ENCODE results near the gene MBOAT2.
"Not testable (repeated sequence)": the region's sequence is repeated elsewhere in the genome, so short reads cannot be mapped to it uniquely, and the experiment has no call there.

Gene MBOAT2, protein sequence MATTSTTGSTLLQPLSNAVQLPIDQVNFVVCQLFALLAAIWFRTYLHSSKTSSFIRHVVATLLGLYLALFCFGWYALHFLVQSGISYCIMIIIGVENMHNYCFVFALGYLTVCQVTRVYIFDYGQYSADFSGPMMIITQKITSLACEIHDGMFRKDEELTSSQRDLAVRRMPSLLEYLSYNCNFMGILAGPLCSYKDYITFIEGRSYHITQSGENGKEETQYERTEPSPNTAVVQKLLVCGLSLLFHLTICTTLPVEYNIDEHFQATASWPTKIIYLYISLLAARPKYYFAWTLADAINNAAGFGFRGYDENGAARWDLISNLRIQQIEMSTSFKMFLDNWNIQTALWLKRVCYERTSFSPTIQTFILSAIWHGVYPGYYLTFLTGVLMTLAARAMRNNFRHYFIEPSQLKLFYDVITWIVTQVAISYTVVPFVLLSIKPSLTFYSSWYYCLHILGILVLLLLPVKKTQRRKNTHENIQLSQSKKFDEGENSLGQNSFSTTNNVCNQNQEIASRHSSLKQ

DNA sequence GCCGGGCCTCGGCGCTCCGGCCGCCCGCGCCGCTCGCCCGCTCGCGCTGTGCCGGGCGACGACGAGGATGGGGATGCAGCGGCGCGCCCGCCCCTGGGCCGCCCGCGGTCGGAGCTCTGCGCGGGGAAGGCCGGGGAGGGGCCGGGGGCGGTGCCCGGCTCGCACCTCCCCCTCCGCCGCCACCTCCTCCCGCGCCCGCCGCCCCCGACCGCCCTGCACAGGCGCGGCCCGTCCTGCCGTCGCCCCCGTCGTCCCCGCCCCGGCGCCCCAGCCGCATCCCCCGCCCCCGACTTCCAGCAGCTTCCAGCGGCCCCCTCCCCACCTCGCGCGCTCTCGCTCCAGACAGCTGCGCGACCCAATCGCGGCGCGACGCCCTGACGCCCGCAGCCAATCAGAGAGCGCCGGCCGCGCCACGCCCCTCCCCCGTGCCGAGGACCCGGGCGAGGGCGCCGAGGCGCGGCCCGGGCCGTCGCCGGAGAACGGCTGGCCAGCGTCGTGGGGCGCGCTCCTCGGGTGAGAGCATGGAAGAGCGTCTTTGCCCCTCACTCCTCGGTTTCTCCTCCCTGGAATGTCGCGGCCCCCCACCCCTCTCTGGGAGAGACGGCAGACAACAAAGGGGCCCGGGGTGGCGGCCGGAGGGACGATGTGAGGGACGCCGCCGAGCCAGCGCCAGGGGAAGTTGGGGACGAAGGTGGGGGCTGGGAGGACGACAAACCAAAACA, at the start of gene MBOAT2:
Gene MBOAT2, minus strand, starts transcription at position 69 of the 722 bp plus-strand sequence. CDS start 70 bp downstream, outside the sequence.
- DNase-seq (ENCODE audit: low read depth), result peak; percentile 71

DNA sequence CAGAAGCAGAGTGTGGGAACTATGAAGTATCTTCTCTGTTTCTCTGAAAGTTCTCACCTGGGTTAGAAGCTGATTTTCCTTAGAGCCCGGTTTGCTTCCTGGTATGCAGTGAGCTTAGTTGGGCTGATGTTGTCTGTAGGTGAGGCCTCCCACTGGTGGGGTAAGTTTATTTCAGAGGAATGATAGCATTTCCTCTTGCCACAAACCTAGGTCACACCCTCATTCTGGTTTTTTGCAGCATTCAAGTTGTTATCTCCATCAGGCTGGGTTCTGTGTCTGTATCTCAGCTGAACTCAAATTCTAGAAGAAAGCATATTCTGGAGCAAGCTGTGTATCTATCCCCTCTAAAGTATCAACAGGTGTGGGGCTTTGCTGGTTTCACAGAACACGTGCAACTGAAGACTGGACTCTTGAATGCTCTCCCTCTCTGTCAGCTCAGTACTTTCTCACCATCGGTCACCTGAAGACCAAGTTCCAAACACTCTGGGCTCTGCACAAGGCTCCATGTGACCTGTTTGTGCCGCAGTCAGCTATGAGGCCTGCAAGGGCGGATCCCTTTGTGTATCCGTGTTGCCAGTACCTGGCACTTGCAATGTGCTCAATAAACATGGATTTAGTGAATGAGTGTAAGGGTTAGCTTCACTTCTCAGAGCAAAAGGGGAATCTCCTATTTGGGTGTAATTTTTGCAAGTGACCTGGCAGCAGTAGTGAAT, 49.5 kb upstream of the MBOAT2 start:
- no peak for DNase-seq (ENCODE audit: low read depth)

DNA sequence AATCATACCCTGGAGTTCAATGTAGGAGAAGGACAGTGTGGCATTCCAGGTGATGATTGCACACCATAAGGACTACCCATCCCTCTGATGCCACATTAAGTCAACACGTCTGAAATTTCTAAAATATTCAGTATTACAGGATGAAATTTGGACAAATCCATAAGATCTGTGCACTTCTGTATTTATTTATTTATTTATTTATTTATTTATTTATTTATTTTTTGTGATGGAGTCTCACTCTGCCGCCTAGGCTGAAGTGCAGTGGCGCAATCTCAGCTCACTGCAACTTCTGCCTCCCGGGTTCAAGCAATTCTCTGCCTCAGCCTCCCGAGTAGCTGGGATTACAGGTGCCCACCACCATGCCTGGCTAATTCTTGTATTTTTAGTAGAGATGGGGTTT, 48.0 kb upstream of the MBOAT2 start:
- DNase-seq (ENCODE audit: low read depth), result not testable (repeated sequence)

DNA sequence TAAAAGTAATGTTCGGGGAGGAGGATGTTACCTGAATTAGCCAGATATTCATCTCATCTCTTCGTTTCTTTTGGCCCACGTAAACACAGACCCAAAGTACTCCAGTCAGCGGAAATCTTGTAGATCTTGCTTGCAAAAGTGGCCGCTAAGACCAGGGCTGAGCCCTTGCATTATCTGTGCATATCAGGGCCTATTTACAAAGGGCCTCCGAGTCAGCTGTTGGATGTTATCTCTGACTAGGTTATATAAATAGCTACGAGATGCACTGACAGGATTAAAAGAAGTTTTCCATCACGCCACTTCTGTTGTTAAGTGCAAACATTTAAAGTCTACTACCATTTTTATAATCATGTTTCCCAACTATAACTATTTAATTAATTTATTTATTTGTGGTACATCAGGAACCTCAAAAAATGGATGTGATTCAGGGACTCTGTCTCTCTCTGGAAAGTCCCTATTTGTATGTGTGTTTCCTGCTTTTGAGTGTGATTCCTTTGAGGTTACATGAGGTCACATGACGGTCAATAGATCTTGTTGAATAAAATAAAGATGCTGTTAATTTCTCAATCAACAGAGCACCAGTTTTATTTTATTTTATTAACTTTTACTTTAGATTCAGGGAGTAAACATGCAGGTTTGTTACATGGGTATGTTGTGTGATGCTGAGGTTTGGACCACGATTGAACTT, 46.8 kb upstream of the MBOAT2 start:
- no peak for DNase-seq (ENCODE audit: low read depth)

DNA sequence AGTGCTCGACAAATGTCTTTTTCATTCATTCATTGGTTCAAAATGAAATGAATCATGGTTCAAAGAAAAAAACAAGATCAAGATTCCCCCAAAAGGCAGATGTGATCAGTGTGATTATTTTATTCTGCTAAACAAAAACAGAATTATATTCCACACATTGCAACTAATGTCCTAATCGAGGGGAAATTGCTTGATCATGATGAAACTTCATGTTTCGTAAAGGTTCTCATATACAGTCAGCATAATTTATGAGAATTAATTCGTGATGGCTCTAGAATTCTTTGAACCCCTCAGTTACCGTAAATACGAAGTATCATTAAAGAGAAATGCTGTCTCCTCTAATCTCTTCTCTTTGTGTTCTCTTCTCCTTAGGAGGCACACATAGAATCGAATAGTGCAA, 42.1 kb upstream of the MBOAT2 start:
- DNase-seq (ENCODE audit: low read depth), result no peak

DNA sequence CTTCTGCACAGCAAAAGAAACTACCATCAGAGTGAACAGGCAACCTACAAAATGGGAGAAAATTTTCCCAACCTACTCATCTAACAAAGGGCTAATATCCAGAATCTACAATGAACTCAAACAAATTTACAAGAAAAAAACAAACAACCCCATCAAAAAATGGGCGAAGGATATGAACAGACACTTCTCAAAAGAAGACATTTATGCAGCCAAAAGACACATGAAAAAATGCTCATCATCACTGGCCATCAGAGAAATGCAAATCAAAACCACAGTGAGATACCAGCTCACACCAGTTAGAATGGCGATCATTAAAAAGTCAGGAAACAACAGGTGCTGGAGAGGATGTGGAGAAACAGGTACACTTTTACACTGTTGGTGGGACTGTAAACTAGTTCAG, 40.0 kb upstream of the MBOAT2 start:
- DNase-seq (ENCODE audit: low read depth), result not testable (repeated sequence)

DNA sequence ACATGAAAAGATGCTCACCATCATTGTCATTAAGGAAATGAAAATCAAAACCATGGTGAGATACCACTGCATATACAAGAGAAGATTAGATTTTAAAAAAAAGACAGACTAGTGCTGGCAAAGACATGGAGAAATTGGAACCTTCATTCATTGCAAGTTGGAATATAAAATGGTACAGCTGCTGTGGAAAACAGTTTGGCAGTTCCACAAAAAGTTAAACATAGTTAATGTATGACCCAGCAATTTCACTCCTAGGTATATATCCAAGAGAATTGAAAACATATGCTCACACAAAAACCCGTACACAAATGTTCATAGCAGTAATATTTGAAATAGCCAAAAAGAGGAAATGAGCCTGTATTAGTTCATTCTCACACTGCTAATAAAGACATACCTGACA, 33.7 kb upstream of the MBOAT2 start:
- DNase-seq (ENCODE audit: low read depth), result no peak

DNA sequence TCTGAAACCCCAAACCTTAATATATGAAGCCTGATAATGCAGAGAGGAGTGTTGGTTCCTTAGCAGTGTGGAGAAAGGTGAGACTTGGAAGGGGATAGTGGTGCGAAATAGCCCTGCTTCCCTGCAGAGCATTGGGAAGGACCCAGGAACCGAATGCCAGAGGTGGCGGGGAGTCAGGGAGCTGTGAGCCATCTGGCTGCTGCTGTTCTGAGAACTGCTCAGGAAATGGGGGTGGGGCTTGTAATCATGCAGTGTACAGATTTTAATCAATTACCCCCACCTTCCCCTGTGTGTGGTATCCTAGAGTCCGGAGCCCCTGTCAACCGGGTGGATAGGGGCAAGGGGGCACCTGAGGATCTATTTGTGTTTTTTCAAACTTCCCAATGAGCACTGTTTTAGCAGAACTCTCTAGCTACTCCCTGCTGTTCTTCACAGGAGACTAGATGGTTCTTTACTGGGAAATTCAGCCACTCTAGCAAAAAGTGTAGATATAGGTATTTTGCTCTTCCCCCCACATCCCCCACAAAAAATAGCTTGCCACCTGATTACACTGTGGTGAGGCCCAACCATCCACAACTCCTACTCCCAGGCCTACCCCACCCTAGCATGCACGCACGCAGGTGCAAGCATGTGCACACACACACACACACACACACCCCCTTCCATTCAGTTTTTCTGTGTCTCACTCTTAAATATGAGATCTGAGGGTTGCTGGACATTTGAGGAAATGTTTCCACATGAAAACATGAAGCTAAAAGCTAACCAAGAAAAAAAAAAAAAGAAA, 30.1 kb upstream of the MBOAT2 start:
- no peak for DNase-seq (ENCODE audit: low read depth)

DNA sequence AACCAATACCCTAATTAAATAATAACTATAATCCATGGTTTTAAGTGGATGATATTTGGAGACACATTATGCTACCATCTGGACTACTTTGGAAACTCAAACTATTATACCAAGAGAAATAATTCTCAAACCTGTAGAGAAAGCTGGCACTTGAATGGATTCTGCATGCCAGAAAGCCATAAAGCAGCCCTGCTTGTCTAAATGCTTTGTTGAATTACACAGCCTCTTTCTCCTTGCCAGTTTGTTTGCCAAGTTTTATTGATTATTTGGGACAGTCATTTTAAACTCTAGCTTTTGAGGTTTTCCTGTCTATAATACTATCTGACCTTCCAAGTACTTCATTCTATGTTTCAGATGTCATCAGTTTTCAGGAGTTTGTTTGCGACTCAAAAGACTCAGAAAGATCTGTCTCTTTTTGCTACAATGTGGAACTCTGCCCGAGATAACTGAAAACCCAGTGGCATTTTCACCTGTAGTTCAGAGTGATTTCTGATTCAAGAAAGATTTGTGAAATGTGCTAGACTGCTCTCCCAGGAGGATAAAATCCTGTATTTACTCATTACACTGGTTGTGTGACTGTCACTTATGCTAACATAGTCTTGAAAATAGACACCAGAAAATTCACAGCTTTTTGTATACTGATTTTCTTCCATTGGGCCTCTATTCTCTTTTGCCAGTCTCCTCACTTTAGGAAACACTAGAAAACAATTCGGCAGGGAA, 29.2 kb upstream of the MBOAT2 start:
- DNase-seq (ENCODE audit: low read depth), result no peak

DNA sequence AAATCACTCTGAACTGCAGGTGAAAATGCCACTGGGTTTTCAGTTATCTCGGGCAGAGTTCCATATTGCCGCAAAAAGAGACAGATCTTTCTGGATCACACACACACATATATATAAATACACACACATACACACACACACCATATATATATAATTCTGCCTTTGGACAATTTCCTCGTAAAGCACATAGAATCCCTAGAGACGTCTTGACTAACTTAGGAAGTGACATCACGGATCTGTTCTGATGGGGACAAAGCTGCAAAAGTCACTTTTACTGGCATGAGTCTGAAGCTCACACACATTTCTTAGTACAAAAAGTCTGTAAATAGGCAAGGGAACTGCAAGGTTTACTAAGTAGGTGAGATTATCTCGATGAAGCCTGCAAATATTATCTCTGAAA, 28.6 kb upstream of the MBOAT2 start:
- DNase-seq (ENCODE audit: low read depth), result no peak

DNA sequence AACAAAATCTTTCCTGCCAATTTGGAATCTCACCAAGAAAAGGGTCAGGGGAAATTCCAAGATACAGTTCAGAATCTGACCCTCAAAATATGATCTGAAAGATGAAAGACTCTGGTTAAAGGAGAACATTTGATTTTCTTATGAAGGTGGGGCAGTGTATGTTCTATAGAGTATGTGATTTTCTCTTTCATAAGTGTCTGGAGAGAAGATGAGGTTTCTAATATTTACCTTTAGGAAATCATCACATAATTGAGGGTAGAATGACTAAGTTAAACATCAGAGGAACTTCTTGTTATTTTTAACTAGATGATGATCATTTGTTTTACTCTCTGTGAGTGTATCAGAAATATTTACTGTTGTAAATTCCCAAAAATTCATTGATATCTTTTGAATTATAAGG, 27.8 kb upstream of the MBOAT2 start:
- DNase-seq (ENCODE audit: low read depth), result no peak

DNA sequence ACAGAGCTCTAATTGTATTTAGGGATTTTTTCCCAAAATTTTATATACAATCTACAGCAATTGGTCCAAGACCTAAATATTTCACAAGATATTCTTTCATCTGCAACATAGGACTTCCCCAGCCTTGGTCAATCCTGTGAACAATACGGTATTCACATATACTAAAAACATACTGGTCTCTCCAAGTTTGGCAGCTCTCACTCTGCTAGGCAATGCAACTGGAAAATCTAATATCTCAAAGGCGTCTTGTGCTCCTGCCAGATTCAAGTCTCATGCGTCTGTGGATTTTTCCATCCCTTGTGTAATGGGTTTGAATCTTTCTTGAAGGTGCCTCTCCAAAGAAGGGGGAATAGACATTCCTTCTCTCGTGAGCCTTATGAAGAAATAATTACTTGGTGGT, 27.4 kb upstream of the MBOAT2 start:
- DNase-seq (ENCODE audit: low read depth), result no peak

DNA sequence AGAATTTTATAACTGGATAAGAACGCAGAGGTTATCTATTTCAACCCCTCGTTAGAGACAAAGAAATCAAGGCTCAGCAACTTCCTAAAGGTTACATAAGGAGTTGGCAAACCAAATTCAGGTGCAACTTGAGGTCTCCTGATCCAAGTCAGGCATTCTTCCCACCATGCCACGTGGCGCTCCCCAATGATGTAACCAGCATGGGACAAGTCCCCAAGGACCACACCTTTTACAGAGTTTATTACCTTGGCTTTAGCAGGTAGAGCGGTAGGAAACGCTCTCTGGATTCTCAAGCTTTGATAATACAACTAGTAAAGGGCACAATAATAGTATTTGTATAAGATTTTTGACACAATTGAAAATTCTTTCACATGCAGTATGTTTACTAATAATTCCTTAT, 26.7 kb upstream of the MBOAT2 start:
- no peak for DNase-seq (ENCODE audit: low read depth)

DNA sequence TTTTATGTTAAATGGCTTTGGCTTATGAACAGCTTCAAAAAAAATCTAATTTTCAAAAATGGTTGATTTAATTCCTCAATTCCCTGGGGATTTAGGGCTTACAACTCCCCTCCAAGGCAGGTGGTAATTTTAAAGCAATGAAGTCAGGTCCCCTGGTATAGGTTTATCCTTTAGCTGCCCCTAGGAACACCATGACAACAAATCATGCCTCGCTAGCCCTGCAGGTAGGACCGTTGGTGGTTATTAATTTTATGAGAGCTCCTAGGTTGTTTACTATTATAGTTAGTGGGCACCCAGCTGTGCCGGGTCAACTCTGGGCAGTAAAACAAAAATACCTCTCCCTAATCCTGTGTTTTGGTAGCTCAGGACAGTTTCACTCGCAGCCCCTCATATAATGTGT, 26.2 kb upstream of the MBOAT2 start:
- DNase-seq (ENCODE audit: low read depth), result no peak

DNA sequence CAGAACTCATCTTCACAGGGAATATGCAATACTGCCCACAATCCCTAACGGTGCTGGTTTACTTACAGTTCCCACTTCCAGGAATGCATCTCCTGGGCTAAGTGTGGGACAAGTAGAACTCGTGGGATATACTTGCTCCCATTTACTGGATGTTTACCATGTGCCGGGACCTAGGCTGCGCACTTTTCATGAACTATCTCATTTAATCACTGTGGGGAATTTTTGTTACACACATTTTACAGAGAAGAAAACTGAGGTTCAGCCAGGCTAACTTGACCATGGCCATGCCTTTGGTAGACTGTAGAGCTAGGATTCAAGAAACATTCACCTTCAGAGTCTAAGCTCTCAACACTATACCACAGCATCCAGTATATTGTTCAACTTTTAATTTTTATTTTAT, 24.4 kb upstream of the MBOAT2 start:
- no peak for DNase-seq (ENCODE audit: low read depth)

DNA sequence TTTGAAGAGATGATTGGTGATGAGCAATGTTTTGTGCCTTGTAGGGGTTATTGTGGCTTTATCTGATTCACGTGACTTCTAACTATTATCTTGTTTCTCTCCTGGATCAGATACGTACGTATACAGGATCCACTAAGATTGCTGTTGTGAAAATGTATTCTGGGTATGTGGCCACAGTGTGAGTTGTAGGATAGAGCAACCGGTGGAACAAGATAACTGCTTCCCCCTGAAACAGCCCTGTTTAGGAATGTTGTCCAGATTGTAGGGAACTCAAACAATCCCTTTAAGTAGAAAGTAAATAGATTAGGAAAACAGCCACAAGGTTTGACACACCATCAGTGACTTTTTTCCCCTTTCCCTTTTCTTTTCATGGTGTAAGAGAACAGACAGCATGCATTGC, 22.3 kb upstream of the MBOAT2 start:
- no peak for DNase-seq (ENCODE audit: low read depth)

DNA sequence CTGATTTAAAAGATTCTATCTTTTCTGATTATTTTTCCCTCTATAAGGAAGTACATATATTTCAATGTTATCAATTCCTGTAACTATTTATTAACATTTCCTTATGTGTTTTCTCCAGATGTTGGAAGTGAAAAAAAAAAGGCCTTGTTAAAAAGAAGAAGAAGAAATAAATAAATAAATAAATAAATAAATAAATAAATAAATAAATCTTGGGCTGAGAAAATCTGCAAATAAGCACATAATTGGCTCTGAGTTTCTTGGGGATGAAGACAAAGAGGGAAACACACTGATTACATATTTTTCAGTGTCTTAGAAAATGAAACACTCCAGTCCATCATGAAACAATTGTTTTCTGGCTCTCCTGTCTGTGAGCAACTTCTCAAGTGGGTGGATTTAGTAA, 21.1 kb upstream of the MBOAT2 start:
- no peak for DNase-seq (ENCODE audit: low read depth)

DNA sequence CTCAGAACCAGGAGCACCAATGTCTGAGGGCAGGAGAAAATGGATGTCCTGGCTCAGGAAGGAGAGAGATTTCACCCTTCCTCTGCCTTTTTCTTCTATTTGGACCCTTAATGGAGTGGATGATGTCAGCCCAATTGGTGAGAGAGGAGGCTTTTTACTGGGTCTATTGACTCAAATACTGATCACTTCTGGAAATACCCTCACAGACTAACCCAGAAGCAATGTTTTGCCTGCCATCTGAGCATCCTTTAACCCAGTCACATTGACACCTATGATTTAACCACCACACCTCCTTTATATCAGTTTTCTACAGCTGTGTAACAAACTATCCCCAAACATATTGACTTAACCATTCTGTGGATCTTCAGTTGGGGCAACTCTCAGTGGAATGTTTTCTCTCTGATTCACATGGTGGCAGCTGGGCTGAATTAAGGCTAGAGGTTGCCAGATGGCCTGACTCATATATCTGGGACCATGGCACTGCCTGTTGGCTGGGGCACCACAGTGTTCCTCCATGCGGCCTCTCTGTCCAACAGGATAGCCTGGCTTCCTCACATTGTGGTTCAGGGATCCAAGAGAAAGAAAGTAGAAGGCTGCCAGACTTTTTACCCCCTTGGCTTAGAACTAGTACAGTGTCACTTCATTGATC, 18.2 kb upstream of the MBOAT2 start:
- DNase-seq (ENCODE audit: low read depth), result no peak

DNA sequence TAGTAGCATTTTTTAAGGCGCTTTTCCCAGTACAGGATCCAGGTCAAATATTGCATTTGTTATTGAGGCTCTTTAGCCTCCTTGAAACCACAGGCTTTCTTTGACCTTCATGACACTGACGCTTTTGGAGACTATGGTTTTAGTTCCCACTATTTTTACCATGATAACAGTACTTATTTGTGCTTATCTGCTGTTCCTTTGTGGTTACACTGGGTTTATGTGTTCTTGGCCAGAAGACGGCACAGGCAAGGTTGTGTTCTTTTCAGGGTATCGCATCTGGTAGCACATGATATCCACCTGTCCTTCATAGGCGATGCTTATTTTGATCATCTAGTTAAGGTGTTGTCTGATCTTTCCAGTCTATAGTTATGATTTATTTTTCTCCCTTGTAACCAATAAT, 16.8 kb upstream of the MBOAT2 start:
- DNase-seq (ENCODE audit: low read depth), result no peak

DNA sequence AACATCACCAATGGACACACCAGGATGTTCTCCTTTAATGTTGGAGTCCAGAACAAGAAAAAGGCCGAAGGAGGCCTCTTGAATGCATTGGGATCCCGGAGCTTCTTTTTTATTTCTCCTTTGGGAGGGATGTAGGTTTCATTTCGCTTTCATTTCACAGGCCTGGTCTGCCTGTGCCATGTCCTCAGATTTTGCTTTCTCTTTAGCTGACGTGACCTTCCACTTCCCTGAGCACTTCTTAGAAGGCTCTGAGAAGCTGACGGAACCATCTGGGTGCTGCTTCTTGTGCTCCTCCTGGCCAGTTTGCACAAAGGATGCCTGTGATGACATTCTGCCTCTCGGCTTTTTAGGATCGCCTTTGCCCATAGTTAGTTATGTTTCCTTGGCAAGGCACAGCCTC, 15.1 kb upstream of the MBOAT2 start:
- DNase-seq (ENCODE audit: low read depth), result no peak

Measured in stimulated activated CD8-positive, alpha-beta memory T cell treated with anti-CD3 and anti-CD28 coated beads, Interleukin-4, amount 100 ng/mL, for 24 hours (primary cell).